ENCODE results near the gene AOPEP. TPM values are rescaled to one million over a fixed set of nuclear protein-coding genes. Genes with fewer than 3 reads are reported as not detected.

The AOPEP gene
- total RNA-seq, 4 donors from 2014 or later: 126 to 216 (median 136) TPM

DNA sequence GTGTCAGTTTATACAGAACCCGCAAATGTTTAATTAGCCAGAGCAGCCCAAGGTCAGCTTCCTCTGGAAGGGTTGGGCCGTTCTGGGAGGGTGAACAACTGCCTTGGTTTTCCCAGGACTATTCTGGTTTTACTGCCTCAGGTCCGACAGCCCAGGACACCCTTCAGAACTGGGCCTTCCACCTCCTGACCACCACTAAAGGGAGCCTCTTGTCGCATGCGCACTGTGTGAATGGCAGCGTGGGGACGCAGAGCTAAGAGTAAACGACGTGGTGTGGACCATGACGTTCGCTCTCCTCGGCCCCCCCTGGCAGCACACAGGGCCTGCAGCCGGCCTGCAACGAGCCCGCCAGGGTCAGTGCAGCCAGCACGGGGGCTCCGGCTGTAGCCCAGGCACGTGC, 376.1 kb downstream of the AOPEP start:
- H3K27me3 ChIP-seq: no peaks in the 10 kb centered on the region
- no peak overlapping the region for H3K4me3 ChIP-seq (replicated peaks in 1 of 3)
- peak overlapping the region in 2 of 3 donors; percentile 84 to 94 for H3K27ac ChIP-seq
- intact Hi-C loops (cut with DNase I): no loop called here
- H3K36me3 ChIP-seq: no peaks in the 10 kb centered on the region
- DNase-seq: peak; percentile 27 to 46
- TF ChIP-seq POLR2A (IDR thresholded peaks at IDR 0.05): no peak
- TF ChIP-seq, protein P1, sequence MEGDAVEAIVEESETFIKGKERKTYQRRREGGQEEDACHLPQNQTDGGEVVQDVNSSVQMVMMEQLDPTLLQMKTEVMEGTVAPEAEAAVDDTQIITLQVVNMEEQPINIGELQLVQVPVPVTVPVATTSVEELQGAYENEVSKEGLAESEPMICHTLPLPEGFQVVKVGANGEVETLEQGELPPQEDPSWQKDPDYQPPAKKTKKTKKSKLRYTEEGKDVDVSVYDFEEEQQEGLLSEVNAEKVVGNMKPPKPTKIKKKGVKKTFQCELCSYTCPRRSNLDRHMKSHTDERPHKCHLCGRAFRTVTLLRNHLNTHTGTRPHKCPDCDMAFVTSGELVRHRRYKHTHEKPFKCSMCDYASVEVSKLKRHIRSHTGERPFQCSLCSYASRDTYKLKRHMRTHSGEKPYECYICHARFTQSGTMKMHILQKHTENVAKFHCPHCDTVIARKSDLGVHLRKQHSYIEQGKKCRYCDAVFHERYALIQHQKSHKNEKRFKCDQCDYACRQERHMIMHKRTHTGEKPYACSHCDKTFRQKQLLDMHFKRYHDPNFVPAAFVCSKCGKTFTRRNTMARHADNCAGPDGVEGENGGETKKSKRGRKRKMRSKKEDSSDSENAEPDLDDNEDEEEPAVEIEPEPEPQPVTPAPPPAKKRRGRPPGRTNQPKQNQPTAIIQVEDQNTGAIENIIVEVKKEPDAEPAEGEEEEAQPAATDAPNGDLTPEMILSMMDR (IDR thresholded peaks at IDR 0.05): no peak
- H3K4me1 ChIP-seq: peaks cover 65 to 68% of the 10 kb centered on the region in 2 donors
- H3K9me3 ChIP-seq: no peaks in the 10 kb centered on the region
- 75 to 76% methylated on average over 14 to 15 of the region's 18 CpGs for WGBS, 2 donors

DNA sequence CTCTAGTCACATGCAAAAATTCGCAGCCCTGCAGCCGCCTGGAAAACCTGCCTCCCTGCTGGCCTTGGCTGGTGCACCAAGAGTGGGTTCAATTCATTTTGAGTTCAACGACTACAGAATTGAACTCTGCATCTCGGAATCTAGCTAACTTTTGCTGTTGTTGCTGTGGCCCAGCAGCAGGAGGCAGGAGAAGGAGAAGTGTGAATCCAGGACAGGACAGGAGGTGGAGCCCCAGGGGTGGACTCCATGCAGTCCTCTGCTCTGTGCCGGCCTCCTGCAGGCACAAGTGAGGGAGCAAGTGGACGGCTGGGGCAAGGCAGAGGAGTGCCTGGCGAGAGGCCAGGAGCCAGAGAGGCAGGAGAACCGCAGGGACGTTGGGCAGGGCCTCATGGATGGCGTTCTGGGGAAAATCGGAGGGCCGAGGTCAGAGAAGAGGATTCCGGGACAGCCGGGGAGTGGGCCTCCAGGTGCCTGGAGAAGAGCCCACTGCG, 376.8 kb downstream of the AOPEP start:
- Histone ChIP-seq H3K36me3 (no peaks in the 10 kb centered on the region), H3K27me3 (no peaks in the 10 kb centered on the region), H3K4me1 (peaks cover 62 to 67% of the 10 kb centered on the region in 2 donors), H3K9me3 (no peaks in the 10 kb centered on the region), H3K4me3 (replicated peaks in 1 of 3) (no peak overlapping the region), H3K27ac (peak overlapping the region in 2 of 3 donors; percentile 84 to 94)
- WGBS, 2 donors: 75 to 78% methylated on average over 14 to 15 of the region's 15 CpGs
- intact Hi-C loops (cut with DNase I): no loop called here
- TF ChIP-seq POLR2A (IDR thresholded peaks at IDR 0.05): no peak
- TF ChIP-seq, protein P1 (IDR thresholded peaks at IDR 0.05): no peak
- peak; percentile 46 to 58 for DNase-seq

DNA sequence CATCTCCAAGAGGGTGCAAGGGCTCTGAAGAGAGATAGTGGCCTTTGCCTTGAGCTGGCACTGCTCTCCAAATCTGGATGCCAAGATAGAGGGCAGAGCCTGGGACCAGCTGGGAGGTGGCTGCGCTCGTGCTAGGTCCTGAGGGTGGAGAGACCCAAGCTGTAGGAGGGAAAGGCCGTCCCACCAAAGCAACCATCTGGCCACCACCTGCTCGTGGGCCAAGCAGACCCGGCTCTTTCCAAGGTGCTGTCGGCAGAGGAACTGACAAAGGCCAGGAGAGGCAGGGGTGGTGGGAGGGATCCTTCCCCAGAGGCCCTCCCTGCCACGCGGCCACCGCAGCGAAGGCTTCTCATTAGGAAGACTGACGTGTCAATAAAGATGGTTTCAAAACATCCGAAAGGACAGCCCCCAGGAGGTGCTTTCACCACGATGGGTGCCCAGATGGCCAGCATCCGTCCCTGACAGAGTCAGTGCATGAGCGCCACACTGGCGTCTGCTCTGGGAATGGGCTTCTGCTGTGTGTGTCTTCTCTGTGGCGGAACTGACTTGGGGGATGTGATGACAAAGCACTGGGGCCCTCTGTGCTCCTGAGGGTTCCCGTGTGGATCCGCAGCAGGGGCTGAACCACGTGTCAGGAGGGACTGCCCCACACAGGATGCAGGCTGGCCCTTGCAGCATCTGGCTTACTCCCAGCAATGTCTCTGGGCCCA, 377.5 kb downstream of the AOPEP start:
- no peak for DNase-seq
- H3K27me3 ChIP-seq: no peaks in the 10 kb centered on the region
- no peak overlapping the region for H3K4me3 ChIP-seq (replicated peaks in 1 of 3)
- peaks cover 55 to 60% of the 10 kb centered on the region in 2 donors for H3K4me1 ChIP-seq
- TF ChIP-seq POLR2A (IDR thresholded peaks at IDR 0.05): no peak
- intact Hi-C loops (cut with DNase I): no loop called here
- H3K9me3 ChIP-seq: no peaks in the 10 kb centered on the region
- peak overlapping the region in 1 of 3 donors; percentile 94 for H3K27ac ChIP-seq
- 81 to 88% methylated on average over 12 to 20 of the region's 20 CpGs for WGBS, 2 donors
- H3K36me3 ChIP-seq: no peaks in the 10 kb centered on the region

DNA sequence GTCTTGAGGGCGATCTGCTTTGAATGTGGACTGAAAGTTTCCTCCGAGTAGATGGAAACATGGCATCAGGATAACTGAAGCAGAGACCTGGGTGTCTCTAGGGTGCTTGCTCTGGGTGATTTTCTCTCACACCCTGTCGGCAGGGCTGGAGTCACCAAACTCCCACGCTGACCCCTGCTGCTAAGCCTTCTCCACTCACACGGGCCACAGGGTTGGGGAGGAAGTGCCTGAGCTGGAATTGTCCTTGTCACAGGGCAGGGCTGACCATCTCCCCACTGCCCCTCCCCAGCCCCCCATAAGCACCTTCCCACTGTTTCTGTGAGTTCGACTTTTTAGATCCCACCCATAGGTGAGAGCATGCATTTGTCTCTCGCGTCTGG, 378.1 kb downstream of the AOPEP start:
- Histone ChIP-seq H3K9me3 (no peaks in the 10 kb centered on the region), H3K27ac (no peak overlapping the region), H3K27me3 (no peaks in the 10 kb centered on the region), H3K4me3 (replicated peaks in 1 of 3) (no peak overlapping the region), H3K4me1 (peaks cover 50 to 54% of the 10 kb centered on the region in 2 donors), H3K36me3 (no peaks in the 10 kb centered on the region)
- intact Hi-C loops (cut with DNase I): no loop called here
- no peak for DNase-seq
- TF ChIP-seq POLR2A (IDR thresholded peaks at IDR 0.05): no peak
- TF ChIP-seq, protein P1 (IDR thresholded peaks at IDR 0.05): no peak
- WGBS, 2 donors: 85 to 91% methylated on average over 8 of the region's 8 CpGs

DNA sequence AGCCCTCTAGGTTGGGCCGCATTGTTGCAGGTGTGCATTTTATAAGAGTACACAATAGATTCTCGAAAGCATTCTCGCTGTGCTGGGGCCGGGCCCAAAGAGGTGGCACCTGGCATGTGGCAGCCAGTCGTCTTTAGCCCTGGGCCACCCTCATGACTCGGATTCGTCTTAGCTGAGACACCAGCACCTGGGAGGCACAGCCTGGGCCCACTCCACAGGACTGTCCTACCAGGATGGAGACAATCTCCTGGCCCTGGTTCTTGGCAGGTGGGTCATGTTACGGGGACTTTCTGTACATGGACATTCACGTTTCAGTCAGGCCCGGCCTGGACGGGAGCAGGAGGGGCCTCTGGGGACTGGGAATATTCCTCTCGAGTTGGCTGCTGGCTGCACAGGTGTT, 378.5 kb downstream of the AOPEP start:
- Histone ChIP-seq H3K27me3 (no peaks in the 10 kb centered on the region), H3K9me3 (no peaks in the 10 kb centered on the region), H3K27ac (no peak overlapping the region), H3K4me3 (replicated peaks in 1 of 3) (no peak overlapping the region), H3K4me1 (peaks cover 46 to 50% of the 10 kb centered on the region in 2 donors), H3K36me3 (no peaks in the 10 kb centered on the region)
- TF ChIP-seq, protein P1 (IDR thresholded peaks at IDR 0.05): no peak
- no peak for TF ChIP-seq POLR2A (IDR thresholded peaks at IDR 0.05)
- WGBS, 2 donors: 84 to 94% methylated on average over 12 of the region's 12 CpGs
- intact Hi-C loops (cut with DNase I): no loop called here
- DNase-seq: no peak

All from thyroid gland (tissue), 4 donors.